ENCODE results near the gene ZPR1.
"Not testable (repeated sequence)": the region's sequence is repeated elsewhere in the genome, so short reads cannot be mapped to it uniquely, and the experiment has no call there.

Gene ZPR1

DNA sequence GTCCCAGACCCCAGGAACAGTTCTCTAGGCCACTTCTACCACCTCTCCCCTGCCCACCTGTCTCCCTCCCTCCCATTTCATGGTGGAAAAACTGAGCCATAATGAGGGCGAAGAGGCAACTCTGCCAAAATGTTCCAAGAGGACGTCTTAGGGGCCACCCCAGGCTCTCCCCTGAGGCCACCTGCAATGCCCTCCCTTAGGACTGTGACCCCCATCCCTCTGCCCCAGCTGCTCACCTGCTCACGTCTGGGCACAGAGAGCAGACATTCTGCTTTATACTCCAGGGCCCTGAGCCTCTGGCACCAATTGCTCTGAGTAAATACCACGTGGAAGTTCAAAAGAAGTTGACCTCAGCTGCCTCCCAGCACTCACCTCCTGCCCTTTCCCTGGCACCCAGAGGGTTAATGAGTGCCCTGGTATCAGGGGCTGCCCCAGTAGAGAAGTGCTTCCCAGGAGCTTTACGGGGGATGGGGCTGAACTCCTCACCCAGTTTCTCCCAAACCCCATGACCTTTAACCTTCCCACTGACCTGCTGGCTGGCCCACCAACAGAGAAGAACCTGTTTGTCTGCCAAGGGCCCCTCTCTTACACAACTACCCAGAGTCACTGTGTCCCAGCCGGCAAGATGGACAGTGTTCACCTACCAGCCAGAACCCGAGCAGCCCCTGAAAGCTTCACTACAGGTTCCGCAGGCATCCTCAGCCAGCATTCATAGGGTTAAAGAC is 4.5 kb upstream of the ZPR1 start:
- DNase-seq: no peak

- DNase-seq: no peak
These were observed 4.0 kb upstream of the ZPR1 start, which contains the start of gene APOA5 for GRCh38 chr11:116791813-116792143. TSS of gene APOA5 (minus strand) at chr11:116791879. CDS start at chr11:116791860, 19 bp downstream.

- peak; percentile 53 for DNase-seq
These were observed 3.4 kb upstream of the ZPR1 start for GRCh38 chr11:116791002-116791812.

GRCh38 chr11:116790167-116791001 is 2.6 kb upstream of the ZPR1 start:
- no peak for DNase-seq

GRCh38 chr11:116788975-116789374 is 1.2 kb upstream of the ZPR1 start:
- no peak for DNase-seq

- no peak for DNase-seq
These were observed 711 bp upstream of the ZPR1 start for GRCh38 chr11:116788534-116788933.

DNA sequence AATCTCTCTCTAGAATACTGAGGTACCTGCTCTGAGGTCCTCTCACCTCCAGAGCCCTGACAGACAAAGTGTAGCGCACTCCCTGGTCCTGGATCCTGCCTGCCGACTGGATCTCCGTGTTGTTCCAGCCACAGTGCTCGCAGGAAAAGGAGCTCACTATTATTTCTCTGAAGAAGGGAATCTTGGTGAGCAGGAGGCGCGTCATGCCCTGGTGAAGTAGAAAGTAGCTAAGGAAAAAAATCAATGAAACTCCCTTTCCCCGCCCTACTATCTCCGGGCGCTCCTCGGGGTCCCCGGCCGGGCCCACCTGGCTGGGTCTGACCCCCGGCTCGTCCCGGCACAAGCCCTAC is 412 bp downstream of the ZPR1 start:
- DNase-seq: no peak

GRCh38 chr11:116786966-116787365 is 857 bp downstream of the ZPR1 start:
- no peak for DNase-seq

- no peak for DNase-seq
These were observed 1.5 kb downstream of the ZPR1 start for GRCh38 chr11:116786326-116786725.

- no peak for DNase-seq
These were observed 5.1 kb downstream of the ZPR1 start for GRCh38 chr11:116782728-116783127.

DNA sequence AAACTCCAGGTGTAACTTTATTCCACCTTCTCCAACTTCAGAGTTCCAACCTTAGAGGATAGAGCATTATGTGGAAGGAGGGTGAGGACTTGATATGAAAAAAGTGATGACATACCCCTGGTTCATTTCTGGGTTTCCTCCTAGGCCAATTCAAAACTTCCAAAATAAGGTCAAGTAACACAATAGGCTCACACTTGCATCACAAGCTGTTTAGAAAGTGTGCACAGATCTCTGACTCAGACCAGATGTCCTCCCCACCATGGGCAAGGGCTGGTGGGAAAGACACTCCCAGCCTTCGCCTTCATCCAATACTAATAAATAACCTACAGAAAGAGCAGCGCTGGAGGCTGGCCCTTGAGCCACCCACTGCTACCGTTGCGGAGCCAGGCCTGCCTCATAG is 9.3 kb downstream of the ZPR1 start:
- DNase-seq: no peak

DNA sequence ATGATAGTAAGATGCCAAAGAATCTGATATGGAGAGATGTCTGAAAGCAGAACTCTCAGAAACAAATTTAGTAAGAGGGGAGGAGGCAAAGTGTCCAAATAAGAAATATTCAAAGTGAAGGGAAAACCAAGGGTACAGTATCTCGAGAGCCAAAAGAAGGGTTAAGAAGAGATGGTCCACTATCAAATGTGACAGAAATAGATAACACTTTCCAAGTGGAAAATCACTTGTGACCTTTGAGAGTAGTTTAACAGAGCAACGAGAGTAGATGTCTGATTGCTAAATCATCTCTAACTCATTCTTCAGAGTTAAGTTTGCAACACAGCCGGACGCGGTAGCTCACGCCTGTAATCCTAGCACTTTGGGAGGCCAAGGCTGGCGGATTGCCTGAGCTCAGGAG is 10.8 kb downstream of the ZPR1 start:
- DNase-seq: no peak

DNA sequence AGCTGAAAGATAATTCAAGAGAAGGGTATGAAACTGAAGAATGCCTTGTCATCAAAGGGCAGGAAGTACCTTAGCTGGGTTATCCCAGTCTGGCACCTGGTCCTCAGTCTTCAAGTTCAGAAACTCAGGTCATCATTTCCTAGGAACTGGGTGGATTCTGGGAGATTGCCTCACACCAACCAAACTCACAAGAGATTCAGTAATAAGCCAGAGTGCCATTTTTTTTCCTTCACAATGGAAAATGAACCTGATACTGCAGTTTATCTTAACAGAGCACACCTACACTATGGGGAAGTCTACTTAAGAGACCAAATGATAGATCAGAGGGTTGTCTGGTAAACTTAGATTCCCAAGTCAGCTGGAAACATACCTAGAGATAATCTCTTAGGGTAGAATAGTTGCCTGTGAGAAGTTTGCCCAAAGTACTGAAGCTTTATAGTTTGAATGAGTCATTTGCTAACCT is 11.3 kb downstream of the ZPR1 start:
- no peak for DNase-seq

- no peak for DNase-seq
These were observed 11.8 kb downstream of the ZPR1 start for GRCh38 chr11:116775975-116776374.

- DNase-seq: no peak
These were observed 13.2 kb downstream of the ZPR1 start for GRCh38 chr11:116774661-116775060.

GRCh38 chr11:116773203-116774097 is 14.4 kb downstream of the ZPR1 start:
- DNase-seq: no peak

DNA sequence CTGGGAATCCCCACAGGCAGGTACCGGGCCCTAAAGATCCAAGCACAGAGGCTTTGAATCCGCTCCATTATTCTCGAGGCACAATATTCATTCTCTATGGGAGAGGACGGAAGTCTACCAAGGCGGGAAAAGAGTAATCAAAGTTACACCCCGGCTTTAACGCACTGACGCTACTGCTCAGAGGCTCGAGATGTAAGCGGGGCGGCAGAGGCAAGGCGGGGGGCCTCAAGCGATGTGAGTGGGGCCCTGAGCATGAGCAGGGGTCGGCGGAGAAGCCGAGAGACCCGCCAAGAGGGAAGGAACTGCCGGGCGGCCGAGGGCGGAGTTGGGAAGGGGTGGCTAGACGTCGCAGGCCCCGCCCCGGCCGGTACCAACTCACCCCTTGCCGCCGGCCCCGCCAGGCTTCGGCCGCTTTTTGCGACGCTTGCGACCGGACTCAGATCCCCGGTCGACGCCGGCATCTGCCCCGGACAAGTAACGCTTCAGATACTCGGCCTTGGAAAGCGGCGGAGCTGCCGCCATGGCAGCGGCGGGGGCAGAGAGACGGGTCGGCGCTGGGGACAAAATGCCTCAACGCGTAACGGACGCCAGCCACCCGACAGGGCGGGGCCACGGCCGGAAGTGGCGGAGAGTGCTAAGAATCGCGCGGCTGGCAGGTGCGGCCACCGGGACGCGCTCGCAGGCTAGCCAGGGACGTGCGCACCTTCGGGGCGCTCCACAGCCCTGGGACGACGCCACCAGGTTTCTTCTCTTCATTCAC is 15.2 kb downstream of the ZPR1 start, which contains the start of gene BUD13:
TSS of gene BUD13 (minus strand) at position 545 of the 760 bp plus-strand sequence. CDS start at position 522, 23 bp downstream.
- peak; percentile 83 for DNase-seq

DNA sequence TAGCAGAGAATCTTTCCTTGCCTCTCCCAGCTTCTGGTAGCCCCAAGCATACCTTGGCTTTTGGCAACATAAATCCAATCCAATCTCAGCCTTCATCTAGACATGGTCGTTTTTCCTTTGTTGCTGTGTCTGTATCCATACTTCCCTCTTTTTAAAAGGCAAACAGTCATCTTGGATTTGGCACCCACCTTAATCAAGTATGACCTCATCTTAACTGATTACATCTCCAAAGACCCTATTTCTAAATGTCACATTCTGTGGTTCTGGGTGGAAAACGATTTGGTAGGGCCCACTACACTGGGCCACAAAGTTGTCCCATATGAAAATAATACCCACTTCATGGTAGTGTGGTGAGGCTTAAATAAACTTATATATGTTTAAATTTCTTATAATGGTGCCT is 15.9 kb downstream of the ZPR1 start:
- no peak for DNase-seq

DNA sequence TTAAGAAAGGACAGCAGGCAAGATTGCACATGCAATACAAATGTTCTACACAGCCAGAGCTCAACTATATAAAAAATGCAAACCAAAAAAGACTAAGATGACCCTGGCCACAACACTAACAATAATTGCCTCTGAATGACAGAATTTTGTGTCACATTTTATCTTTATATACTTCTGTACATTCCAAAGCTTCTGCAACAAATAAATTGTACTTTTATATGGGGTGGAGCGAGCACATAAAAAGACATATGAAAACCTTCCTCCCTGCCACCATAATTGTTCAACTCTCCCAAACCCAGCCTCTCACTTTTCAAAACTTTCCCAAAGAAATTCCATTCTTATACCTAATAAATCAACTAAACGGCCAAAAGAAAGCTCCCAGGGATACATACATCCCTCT is 25.7 kb downstream of the ZPR1 start:
- DNase-seq: no peak

DNA sequence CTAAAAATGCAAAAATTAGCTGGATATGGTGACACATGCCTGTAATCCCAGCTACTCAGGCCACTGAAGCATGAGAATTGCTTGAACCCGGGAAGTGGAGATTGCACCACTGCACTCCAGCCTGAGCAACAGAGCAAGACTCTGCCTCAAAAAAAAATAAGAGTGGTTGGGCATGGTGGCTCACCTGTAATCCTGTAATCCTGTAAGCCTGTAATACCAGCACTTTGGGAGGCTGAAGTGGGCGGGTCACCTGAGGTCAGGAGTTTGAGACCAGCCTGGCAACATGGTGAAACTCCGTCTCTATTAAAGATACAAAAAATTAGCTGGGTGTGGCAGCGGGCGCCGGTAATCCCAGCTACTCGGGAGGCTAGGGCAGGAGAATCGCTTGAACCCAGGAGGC is 31.8 kb downstream of the ZPR1 start:
- not testable (repeated sequence) for DNase-seq

- no peak for DNase-seq
These were observed 37.6 kb downstream of the ZPR1 start for GRCh38 chr11:116750070-116750718.

All from fibroblast of skin of right quadriceps (primary cell).